CD4-positive, alpha-beta T cell treated with Interleukin-15 for 1 hour (primary cell): Measurements from ENCODE around the gene TIPARP.
"Not testable (repeated sequence)": the region's sequence is repeated elsewhere in the genome, so short reads cannot be mapped to it uniquely, and the experiment has no call there.

Source experiments
- DNase-seq: peaks from one replicate; pipeline ENCODE4 v3.0.0-alpha.2; 2020

The TIPARP gene

DNA sequence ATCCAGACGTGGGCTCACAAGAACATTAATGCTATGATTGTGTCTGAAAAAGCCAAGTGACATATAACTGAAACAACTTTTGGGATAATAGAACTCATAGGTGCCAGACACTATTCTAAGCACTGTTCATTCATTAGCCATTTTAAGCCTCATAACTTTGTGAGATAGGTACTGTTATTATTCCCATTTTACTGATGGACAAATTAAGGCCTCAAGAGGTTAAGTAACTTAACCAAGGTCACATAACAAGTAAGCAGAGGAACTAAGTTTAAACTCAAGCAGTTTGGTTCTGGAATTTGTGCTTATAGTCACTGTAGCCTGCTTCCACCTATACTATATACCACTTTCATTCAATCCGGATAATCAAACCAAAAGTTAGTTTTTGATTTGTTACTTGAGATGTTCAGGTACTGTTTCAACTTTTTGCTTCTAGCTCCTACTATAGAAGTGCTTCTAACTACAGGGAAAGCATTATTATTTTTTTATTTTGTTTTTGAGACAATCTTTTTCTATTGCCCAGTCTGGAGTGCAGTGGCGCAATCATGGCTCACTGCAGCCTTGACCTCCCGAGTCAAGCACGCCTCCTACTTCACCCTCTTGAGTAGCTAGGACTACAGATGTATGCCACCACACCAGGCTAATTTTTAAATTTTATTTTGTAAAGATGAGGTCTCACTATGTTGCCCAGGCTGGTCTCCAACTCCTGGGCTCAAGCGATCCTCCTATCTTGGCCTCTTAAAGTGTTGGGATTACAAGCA lies 41.9 kb downstream of the TIPARP start:
- no peak for DNase-seq

DNA sequence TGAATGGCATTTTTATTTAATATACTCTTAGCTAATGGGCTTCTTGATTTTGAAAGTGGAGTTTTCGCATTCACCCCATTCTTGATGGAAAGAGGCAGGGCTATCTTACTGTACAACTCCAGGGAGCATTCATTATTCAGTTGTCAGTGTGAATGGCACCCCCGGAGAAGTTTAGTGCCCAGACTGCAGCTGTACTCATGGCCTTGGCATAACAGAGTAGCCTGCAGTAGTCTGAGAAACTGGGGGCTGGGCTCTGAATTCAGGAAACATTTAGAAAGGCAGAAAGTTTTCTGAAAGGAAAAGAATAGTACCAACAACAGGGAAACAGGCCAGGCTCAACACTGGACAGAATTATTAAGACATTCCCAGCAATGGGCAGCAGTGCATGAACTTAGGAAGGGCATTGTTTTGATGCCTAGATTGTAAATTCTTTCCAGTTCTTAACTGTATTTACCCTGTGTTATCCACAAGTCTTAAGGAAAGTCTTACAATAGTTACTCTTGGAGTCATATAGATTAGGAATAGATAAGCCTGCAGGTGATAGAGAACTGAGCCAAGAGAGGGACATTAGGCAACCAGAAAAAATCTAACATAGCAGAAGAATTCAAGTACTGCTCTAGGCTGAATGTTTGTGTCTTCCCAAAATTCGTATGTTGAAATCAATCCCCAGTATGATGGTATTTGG lies 44.4 kb downstream of the TIPARP start:
- no peak for DNase-seq

GRCh38 chr3:156720826-156721225 lies 46.4 kb downstream of the TIPARP start:
- DNase-seq = no peak

DNA sequence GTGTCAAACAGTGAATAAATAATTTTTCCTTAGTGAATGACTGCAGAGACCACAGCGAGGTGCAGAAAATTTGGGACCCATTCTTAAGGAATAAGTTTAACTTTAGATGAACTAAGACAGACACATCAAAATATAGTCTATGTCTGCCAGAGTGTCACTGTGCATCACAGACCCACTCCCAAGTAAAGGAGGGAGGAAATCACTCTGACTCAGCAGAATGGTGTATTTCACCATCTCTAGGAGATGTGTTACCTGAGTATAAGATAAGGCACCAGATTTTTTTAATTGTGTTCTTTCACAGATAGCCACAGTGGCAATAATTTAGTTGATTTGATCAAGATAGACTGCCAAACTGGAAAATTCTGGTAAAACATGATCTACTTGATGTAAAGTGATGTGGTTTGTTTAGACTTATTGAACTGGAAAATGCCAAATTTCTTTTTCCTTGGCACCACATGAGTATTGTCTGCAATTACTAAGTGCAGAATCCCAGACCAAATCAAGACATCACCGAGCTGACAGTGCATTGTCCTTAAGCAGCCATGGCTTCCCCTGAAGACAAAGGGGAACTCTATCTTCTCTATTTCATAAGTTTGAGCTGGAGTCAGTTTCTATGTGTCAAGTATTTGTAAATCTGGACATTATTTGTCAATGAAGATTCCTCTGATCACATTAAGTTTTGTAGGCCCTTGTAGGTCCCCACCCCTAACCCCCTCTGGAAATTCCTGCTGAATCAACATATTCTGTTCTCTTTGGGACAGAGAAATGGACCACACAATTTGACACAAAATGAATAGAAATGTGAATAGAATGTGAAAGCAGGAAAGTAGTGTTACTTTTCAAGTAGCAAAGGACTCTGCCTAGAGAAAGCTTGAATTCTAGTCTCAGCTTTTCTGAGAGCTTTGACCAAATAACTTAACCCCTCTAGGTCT lies 47.6 kb downstream of the TIPARP start:
- DNase-seq = no peak

- DNase-seq = no peak
These were observed 48.8 kb downstream of the TIPARP start for GRCh38 chr3:156723182-156723619.

DNA sequence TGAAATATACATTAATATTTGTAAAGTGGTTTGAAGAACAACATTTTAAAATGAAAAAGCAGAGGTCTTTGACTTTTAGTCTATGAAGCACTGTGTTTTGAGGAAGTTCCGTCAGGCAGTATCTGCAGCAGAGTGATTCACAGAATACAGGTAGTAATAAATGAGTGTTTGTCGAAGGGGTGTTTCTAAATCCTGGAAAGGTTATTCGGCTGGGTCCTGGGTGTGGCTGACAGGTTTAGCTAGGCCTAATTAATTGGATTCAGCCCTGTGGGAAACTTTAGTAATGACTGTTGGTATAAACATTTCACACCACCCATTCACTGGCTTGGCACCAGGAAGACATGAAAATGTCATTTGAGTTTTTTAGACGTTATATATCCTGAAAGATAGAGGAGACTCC lies 51.3 kb downstream of the TIPARP start:
- DNase-seq = no peak

GRCh38 chr3:156726456-156726855 lies 52.1 kb downstream of the TIPARP start:
- DNase-seq = no peak

GRCh38 chr3:156727519-156728205 lies 53.3 kb downstream of the TIPARP start:
- DNase-seq = no peak

GRCh38 chr3:156728267-156728985 lies 54.0 kb downstream of the TIPARP start:
- DNase-seq = no peak

- no peak for DNase-seq
These were observed 55.2 kb downstream of the TIPARP start for GRCh38 chr3:156729460-156730179.

DNA sequence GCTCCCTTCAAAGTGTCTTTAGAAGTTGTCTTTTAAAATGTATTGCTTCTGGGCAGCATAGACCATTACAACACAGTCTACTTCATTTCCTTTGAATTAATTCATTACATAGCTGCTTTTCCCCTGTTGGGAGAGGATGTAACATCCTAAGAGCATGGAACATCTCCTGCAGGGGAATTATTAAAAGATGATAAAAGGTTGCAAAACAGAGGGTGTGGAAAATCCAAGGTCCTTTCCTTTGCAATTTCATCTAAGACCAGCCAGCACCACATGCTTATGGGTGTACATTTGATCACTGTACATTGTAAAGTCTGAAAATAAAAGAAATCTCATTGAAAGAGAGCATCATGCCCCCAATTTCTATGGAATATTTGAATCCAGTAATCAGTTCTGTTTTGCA lies 57.4 kb downstream of the TIPARP start:
- no peak for DNase-seq

DNA sequence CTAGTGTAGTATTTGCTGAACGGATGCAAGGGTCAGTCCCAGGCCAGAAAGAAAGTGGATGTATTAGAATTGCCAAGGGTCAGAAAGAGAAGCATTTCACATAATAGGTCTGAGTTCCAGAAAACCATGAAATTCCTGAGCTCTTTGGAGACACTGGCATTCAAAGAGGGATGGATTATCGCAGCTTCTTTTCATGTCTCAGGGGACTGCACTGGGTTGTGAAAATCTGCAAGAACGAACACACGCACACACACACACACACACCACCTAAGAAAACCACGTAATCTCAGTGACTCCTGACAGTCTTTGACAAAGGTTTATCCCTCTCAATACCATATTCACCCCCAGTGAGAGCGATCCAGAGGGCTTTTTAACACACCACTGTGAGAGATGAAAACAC lies 57.9 kb downstream of the TIPARP start:
- no peak for DNase-seq

DNA sequence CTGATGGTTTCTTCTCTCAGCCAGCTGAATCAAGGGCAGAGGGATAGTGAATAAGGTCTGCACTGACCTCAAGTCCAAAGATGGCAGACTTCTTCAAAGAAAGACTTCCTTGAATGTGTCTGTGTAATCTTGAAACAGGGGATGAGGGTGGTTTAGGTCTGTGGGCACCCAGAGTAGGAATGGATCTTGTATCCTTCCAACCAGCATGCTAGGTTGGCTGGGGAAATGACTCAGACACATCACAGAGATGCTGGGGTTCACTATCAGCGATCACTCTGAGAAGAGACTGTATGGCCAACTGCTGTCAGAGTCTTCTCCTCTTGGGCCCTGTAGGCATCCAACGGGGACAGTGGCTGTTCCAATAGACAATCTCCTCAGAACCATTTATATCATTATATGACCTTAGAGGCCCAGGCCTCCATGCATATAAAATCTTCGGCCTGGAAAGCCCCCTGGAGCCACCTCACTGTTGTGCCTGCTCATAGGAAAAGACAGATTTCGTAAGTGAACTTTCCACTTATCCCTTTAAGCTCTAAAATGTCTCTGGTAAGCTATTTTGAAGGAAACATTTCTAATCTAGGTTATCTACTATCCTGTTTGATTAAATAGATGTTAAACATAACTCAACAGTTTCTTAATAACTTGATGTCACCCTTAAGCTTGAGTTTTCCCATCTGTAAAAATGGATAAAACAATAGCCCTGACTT lies 58.5 kb downstream of the TIPARP start:
- DNase-seq = no peak

DNA sequence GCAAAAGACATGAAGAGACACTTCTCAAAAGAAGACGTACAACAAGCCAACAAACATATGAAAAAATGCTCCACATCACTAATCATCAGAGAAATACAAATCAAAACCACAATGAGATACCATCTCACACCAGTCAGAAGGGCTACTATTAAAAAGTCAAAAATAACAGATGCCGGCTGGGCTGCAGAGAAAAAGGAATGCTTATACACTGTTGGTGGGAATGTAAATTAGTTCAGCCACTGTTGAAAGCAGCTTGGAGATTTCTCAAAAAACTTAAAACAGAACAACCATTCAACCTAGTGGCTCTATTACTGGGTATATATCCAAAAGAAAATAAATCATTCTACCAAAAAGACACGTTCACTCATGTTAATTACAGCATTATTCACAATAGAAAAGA lies 60.3 kb downstream of the TIPARP start:
- not testable (repeated sequence) for DNase-seq

DNA sequence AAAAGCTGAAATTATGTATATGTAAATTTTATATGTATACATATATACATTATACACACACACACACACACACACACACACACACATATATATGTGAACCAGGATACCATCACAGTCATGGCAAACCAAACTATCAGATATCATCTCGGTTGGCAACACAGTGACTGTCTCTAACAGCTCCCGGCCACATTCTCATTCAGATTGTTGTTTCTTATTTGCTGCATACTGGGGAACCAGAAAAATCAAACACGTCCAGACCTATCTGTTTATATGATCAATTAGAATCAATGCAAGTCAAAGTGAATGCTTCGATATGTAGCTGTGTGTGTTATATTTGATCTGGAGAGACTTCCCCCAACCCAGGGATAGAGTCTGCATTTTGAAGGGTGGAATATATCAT lies 61.1 kb downstream of the TIPARP start:
- no peak for DNase-seq

GRCh38 chr3:156737049-156737448 lies 62.7 kb downstream of the TIPARP start:
- DNase-seq = not testable (repeated sequence)

DNA sequence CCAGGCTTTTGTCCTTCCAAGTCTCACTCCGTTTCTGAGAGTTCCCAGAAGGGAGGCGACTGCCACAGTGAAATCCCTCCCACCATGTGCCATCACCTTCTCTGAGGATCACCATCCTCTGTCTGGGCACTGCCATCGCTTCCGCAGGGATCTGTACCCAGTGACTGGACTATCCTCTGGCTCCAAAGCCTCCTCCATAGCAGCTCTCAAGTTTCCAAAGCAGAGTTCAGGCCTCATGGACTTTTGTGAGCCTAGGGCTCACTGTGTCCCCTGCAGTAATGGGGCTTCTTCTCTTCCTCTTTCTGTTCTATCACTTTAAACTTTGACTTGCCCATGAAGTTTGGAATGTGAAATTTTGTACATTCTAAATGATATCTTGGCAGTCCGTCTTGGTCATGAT lies 63.9 kb downstream of the TIPARP start:
- DNase-seq = no peak

GRCh38 chr3:156739976-156740375 lies 65.6 kb downstream of the TIPARP start:
- no peak for DNase-seq

DNA sequence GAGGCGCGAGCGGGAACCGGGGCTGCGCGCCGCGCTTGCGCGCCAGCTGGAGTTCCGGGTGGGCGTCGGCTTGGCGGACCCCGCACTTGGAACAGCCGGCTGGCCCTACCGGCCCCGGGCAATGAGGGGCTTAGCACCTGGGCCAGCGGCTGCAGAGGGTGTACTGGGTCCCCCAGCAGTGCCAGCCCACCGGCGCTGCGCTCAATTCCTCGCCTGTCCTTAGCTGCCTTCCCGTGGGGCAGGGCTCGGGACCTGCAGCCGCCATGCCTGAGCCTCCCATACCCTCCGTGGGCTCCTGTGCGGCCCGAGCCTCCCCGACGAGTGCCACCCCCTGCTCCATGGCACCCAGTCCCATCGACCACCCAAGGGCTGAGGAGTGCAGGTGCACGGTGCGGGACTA lies 66.2 kb downstream of the TIPARP start:
- not testable (repeated sequence) for DNase-seq

DNA sequence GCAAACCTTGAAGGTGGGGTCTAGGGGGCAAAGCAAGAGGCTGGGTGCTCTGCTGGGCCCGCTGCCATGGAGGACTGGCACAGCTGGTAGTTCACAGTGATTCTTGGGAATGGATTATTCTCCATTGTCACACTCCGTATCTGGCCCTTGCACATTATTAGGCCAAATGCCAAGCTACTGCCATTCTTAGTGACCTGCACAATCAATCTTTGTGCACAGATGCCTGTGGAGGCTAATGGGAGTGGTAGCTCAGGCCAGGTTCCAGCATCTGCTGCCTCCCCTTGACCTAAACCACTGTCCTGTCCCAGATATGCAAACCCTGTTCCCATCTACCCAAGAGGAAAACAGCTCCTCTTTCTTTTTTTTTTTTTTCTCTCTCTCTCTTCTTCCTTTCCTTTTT lies 67.5 kb downstream of the TIPARP start:
- DNase-seq = no peak

- no peak for DNase-seq
These were observed 68.0 kb downstream of the TIPARP start for GRCh38 chr3:156742401-156742800.
